SH-SY5Y (cell line): ENCODE data around the gene B4GALT5.

ENCODE experiments used
- GATA2 ChIP-seq: IDR thresholded peaks from 2 replicates; pipeline ENCODE4 v1.6.1; 2011; ENCODE audit warnings: mild to moderate bottlenecking, low read depth, low read length
- GATA3 ChIP-seq: IDR thresholded peaks from 2 replicates; pipeline ENCODE4 v1.6.1; 2011; ENCODE audit warnings: low read depth, mild to moderate bottlenecking, low read length, moderate library complexity

GRCh38 chr20:49682278-49682677 is 31.4 kb downstream of the B4GALT5 start:
- no peak for TF ChIP-seq GATA2
- no peak for TF ChIP-seq GATA3
